ENCODE data around the gene NOS3.
A peak's percentile ranks its signal among the peaks of the same experiment; 100 is the strongest.

The NOS3 gene

GRCh38 chr7:150975536-150976319, 15.1 kb upstream of the NOS3 start:
- no peaks in the 10 kb centered on the region for H3K9me3 ChIP-seq (ENCODE audit: insufficient read depth, low read length, severe bottlenecking)
- no peak for DNase-seq
- H3K9ac ChIP-seq (ENCODE audit: low read depth, low read length), result peak overlapping the region; percentile 66
- peaks cover 48% of the 10 kb centered on the region for H4K20me1 ChIP-seq (ENCODE audit: insufficient read depth, low read length)
- H2AFZ ChIP-seq (ENCODE audit: low read depth, low read length), result peak overlapping the region; percentile 91
- TF ChIP-seq EZH2 (IDR thresholded peaks at IDR 0.05; ENCODE audit: borderline replicate concordance, low read depth, low read length, severe bottlenecking), result no peak
- TF ChIP-seq CTCF (IDR thresholded peaks at IDR 0.05; ENCODE audit: borderline replicate concordance, extremely low read depth, low read length, poor library complexity, severe bottlenecking), result no peak
- H3K4me3 ChIP-seq (ENCODE audit: low read depth in 1 of 2, low read length in 2 of 2), result peak overlapping the region; percentile 40 to 82; a peak in 3 of 4 replicates
- H3K4me2 ChIP-seq (ENCODE audit: insufficient read depth, low read length), result peak overlapping the region; percentile 100
- peaks cover 32% of the 10 kb centered on the region for H3K27me3 ChIP-seq (ENCODE audit: insufficient read depth, low read length, poor library complexity)
- ATAC-seq (ENCODE audit: insufficient read depth, low read depth), result no peak
- H3K27ac ChIP-seq (ENCODE audit: low read length), result peak overlapping the region; percentile 65; the same call in 1 of the 2 replicates
- no peaks in the 10 kb centered on the region for H3K79me2 ChIP-seq (ENCODE audit: insufficient read depth, low read length)
- peaks cover 50% of the 10 kb centered on the region for H3K4me1 ChIP-seq (ENCODE audit: insufficient read depth, low read length)
- H3K36me3 ChIP-seq (ENCODE audit: insufficient read depth, low read length), result no peaks in the 10 kb centered on the region

GRCh38 chr7:150976529-150977381, 14.1 kb upstream of the NOS3 start:
- Histone ChIP-seq H3K4me2 (ENCODE audit: insufficient read depth, low read length) (peak overlapping the region; percentile 100), H3K36me3 (ENCODE audit: insufficient read depth, low read length) (no peaks in the 10 kb centered on the region), H3K4me1 (ENCODE audit: insufficient read depth, low read length) (peaks cover 50% of the 10 kb centered on the region), H3K9me3 (ENCODE audit: insufficient read depth, low read length, severe bottlenecking) (no peaks in the 10 kb centered on the region), H3K79me2 (ENCODE audit: insufficient read depth, low read length) (no peaks in the 10 kb centered on the region), H4K20me1 (ENCODE audit: insufficient read depth, low read length) (peaks cover 48% of the 10 kb centered on the region), H3K27me3 (ENCODE audit: insufficient read depth, low read length, poor library complexity) (peaks cover 39% of the 10 kb centered on the region), H2AFZ (ENCODE audit: low read depth, low read length) (no peak overlapping the region), H3K9ac (ENCODE audit: low read depth, low read length) (no peak overlapping the region), H3K4me3 (ENCODE audit: low read depth in 1 of 2, low read length in 2 of 2) (no peak overlapping the region; a peak in 1 of 4 replicates), H3K27ac (ENCODE audit: low read length) (no peak overlapping the region)
- ATAC-seq (ENCODE audit: insufficient read depth, low read depth) (no peak), DNase-seq (no peak)
- TF ChIP-seq CTCF (IDR thresholded peaks at IDR 0.05; ENCODE audit: borderline replicate concordance, extremely low read depth, low read length, poor library complexity, severe bottlenecking), result no peak
- no peak for TF ChIP-seq EZH2 (IDR thresholded peaks at IDR 0.05; ENCODE audit: borderline replicate concordance, low read depth, low read length, severe bottlenecking)

GRCh38 chr7:150977382-150978125, 13.3 kb upstream of the NOS3 start:
- TF ChIP-seq CTCF (IDR thresholded peaks at IDR 0.05; ENCODE audit: borderline replicate concordance, extremely low read depth, low read length, poor library complexity, severe bottlenecking), result no peak
- no peak for TF ChIP-seq EZH2 (IDR thresholded peaks at IDR 0.05; ENCODE audit: borderline replicate concordance, low read depth, low read length, severe bottlenecking)
- H3K9me3 ChIP-seq (ENCODE audit: insufficient read depth, low read length, severe bottlenecking), result no peaks in the 10 kb centered on the region
- no peak overlapping the region for H2AFZ ChIP-seq (ENCODE audit: low read depth, low read length)
- H3K27ac ChIP-seq (ENCODE audit: low read length), result no peak overlapping the region
- H3K9ac ChIP-seq (ENCODE audit: low read depth, low read length), result peak overlapping the region; percentile 33; the same call in 1 of the 2 replicates
- peaks cover 50% of the 10 kb centered on the region for H3K4me1 ChIP-seq (ENCODE audit: insufficient read depth, low read length)
- DNase-seq, result no peak
- H3K36me3 ChIP-seq (ENCODE audit: insufficient read depth, low read length), result no peaks in the 10 kb centered on the region
- H4K20me1 ChIP-seq (ENCODE audit: insufficient read depth, low read length), result peaks cover 48% of the 10 kb centered on the region
- H3K4me2 ChIP-seq (ENCODE audit: insufficient read depth, low read length), result peak overlapping the region; percentile 100
- peak overlapping the region in 1 of 2 experiments; percentile 73; a peak in 2 of 4 replicates for H3K4me3 ChIP-seq (ENCODE audit: low read depth in 1 of 2, low read length in 2 of 2)
- ATAC-seq (ENCODE audit: insufficient read depth, low read depth), result no peak
- no peaks in the 10 kb centered on the region for H3K79me2 ChIP-seq (ENCODE audit: insufficient read depth, low read length)
- peaks cover 40% of the 10 kb centered on the region for H3K27me3 ChIP-seq (ENCODE audit: insufficient read depth, low read length, poor library complexity)

Data from DND-41 (cell line).